HG03064 (cell line): ENCODE measurements around the gene PPDPF.
"Not testable (repeated sequence)": the region's sequence is repeated elsewhere in the genome, so short reads cannot be mapped to it uniquely, and the experiment has no call there.

Source experiments
- ATAC-seq: cut with Tn5 transposase; IDR thresholded peaks from one replicate; pipeline ENCODE4 v1.9.1; 2021; ENCODE audit warnings: low read depth; ENCODE audit not compliant: unreplicated experiment

PPDPF gene

GRCh38 chr20:63520504-63520933 is at the start of gene PPDPF:
PPDPF (plus strand) TSS chr20:63520765; CDS start chr20:63521309, 544 bp downstream.
- peak; percentile 54 for ATAC-seq

- ATAC-seq, result no peak
These were observed 49.4 kb upstream of the PPDPF start for GRCh38 chr20:63471002-63471716.

- ATAC-seq, result no peak
These were observed 48.9 kb upstream of the PPDPF start for GRCh38 chr20:63471717-63471980.

GRCh38 chr20:63471981-63472831 is 48.4 kb upstream of the PPDPF start, which contains the start of gene KCNQ2:
KCNQ2 (minus strand) TSS chr20:63472655; CDS start chr20:63472463, 192 bp downstream.
- no peak for ATAC-seq

GRCh38 chr20:63472862-63473390 is 47.6 kb upstream of the PPDPF start:
- no peak for ATAC-seq

- no peak for ATAC-seq
These were observed 46.8 kb upstream of the PPDPF start for GRCh38 chr20:63473555-63474449.

GRCh38 chr20:63475209-63475608 is 45.4 kb upstream of the PPDPF start:
- no peak for ATAC-seq

- ATAC-seq, result no peak
These were observed 43.4 kb upstream of the PPDPF start for GRCh38 chr20:63477061-63477616.

GRCh38 chr20:63477944-63478343 is 42.6 kb upstream of the PPDPF start:
- ATAC-seq, result no peak

GRCh38 chr20:63478346-63479302 is 41.9 kb upstream of the PPDPF start:
- no peak for ATAC-seq

GRCh38 chr20:63479695-63480419 is 40.7 kb upstream of the PPDPF start:
- ATAC-seq, result not testable (repeated sequence)

GRCh38 chr20:63481503-63481902 is 39.1 kb upstream of the PPDPF start:
- no peak for ATAC-seq

- no peak for ATAC-seq
These were observed 38.5 kb upstream of the PPDPF start for GRCh38 chr20:63482021-63482587.

GRCh38 chr20:63483834-63484233 is 36.7 kb upstream of the PPDPF start:
- no peak for ATAC-seq

- ATAC-seq, result no peak
These were observed 36.3 kb upstream of the PPDPF start for GRCh38 chr20:63484236-63484635.

- ATAC-seq, result no peak
These were observed 35.7 kb upstream of the PPDPF start for GRCh38 chr20:63484651-63485403.

GRCh38 chr20:63486300-63486855 is 34.2 kb upstream of the PPDPF start:
- no peak for ATAC-seq
